Fibroblast of lung (primary cell): ENCODE results near the gene RAB9A. TPM values are rescaled to one million over a fixed set of nuclear protein-coding genes. Genes with fewer than 3 reads are reported as not detected.

Experiments used
- DNase-seq, 2 donors: peaks; one replicate each; pipeline versions ENCODE4 v3.0.0 to v3.0.0-alpha.2; 2010; ENCODE audit warnings: low read depth in 2 of 2
- H2AFZ ChIP-seq: 2 replicates; pipeline ENCODE4 v1.5.1; 2012; ENCODE audit warnings: low read length, control low read depth, inconsistent platforms
- H3K27ac ChIP-seq: 2 replicates; pipeline ENCODE4 v1.5.1; 2011; ENCODE audit warnings: low read length, control low read depth; ENCODE audit not compliant: insufficient read depth
- H3K27me3 ChIP-seq: 2 replicates; pipeline ENCODE4 v1.5.1; 2011; ENCODE audit warnings: mild to moderate bottlenecking, low read length; ENCODE audit not compliant: control insufficient read depth, insufficient read depth
- H3K36me3 ChIP-seq: 2 replicates; pipeline ENCODE4 v1.5.1; 2011; ENCODE audit warnings: low read length; ENCODE audit not compliant: control insufficient read depth, insufficient read depth
- H3K4me1 ChIP-seq: 2 replicates; pipeline ENCODE4 v1.5.1; 2011; ENCODE audit warnings: low read length; ENCODE audit not compliant: control insufficient read depth, insufficient read depth; ENCODE audit errors: extremely low read depth
- H3K4me2 ChIP-seq: 2 replicates; pipeline ENCODE4 v1.5.1; 2011; ENCODE audit warnings: low read length, control low read depth; ENCODE audit not compliant: insufficient read depth; ENCODE audit errors: extremely low read depth
- H3K4me3 ChIP-seq, 4 experiments: fragments of 200-600 bp in 1 of 4; sonication (generic) in 1 of 4; replicated peaks in 1 of 4; 2 replicates each; pipeline ENCODE4 v1.5.1; 2011 to 2016; ENCODE audit warnings: low read length in 4 of 4, low read depth in 3 of 4, mild to moderate bottlenecking in 3 of 4, control low read depth in 2 of 4, inconsistent platforms in 1 of 4, mixed read lengths in 1 of 4; ENCODE audit not compliant: insufficient read depth in 1 of 4; ENCODE audit errors: control extremely low read depth in 1 of 4
- H3K79me2 ChIP-seq: 2 replicates; pipeline ENCODE4 v1.5.1; 2012; ENCODE audit warnings: mild to moderate bottlenecking, low read length, inconsistent platforms; ENCODE audit not compliant: control insufficient read depth, insufficient read depth
- H3K9ac ChIP-seq: 2 replicates; pipeline ENCODE4 v1.5.1; 2011; ENCODE audit warnings: mild to moderate bottlenecking, low read length, control low read depth; ENCODE audit not compliant: insufficient read depth
- H3K9me3 ChIP-seq: 2 replicates; pipeline ENCODE4 v1.5.1; 2012; ENCODE audit warnings: low read depth, low read length; ENCODE audit not compliant: control insufficient read depth, insufficient read depth
- H4K20me1 ChIP-seq: 2 replicates; pipeline ENCODE4 v1.5.1; 2011; ENCODE audit warnings: low read length; ENCODE audit not compliant: control insufficient read depth, insufficient read depth; ENCODE audit errors: extremely low read depth
- CTCF ChIP-seq, 2 donors: IDR thresholded peaks in 1 of 2; conservative IDR thresholded peaks in 1 of 2; 1 replicate in 1 of 2; 2 replicates in 1 of 2; pipeline ENCODE4 v1.5.1; 2011 to 2012; ENCODE audit warnings: low read length in 2 of 2, control low read depth in 1 of 2, inconsistent platforms in 1 of 2, low read depth in 1 of 2, mild to moderate bottlenecking in 1 of 2
- EZH2 ChIP-seq: IDR thresholded peaks from 2 replicates; pipeline ENCODE4 v1.5.1; 2012; ENCODE audit warnings: low read length, control low read depth, mild to moderate bottlenecking; ENCODE audit errors: missing control alignments
- polyA plus RNA-seq, 2 donors: library from polyadenylated mRNA; depleted of rRNA in 1 of 2; stranded (reverse) in 1 of 2; unstranded in 1 of 2; fragments of >200 nt; gene quantifications; 2 replicates each; pipeline ENCODE4 v1.2.1, GENCODE V29; 2011 to 2012; ENCODE audit warnings: missing spikeins in 1 of 2
- total RNA-seq: library from RNA; depleted of rRNA; stranded (reverse); fragments of >200 nt; gene quantifications from 2 replicates; pipeline ENCODE4 v1.2.1, GENCODE V29; 2014

Gene RAB9A
- total and polyA plus RNA-seq, 2 donors (not counting 1 experiment from before 2014, with no cell fraction given): 40.3 to 44.2 TPM

GRCh38 chrX:13693341-13693961, 4.5 kb downstream of the RAB9A start:
- TF ChIP-seq CTCF (conservative IDR thresholded peaks at IDR 0.05 in 1 of 2, IDR thresholded peaks at IDR 0.05 in 1 of 2; ENCODE audit: low read depth in 1 of 2, low read length in 2 of 2): no peak
- no peak for TF ChIP-seq EZH2
- no peaks in the 10 kb centered on the region for H3K4me1 ChIP-seq
- no peak overlapping the region for H3K9ac ChIP-seq
- peaks cover 65% of the 10 kb centered on the region for H3K79me2 ChIP-seq
- no peak overlapping the region for H3K27ac ChIP-seq
- no peak overlapping the region for H3K4me3 ChIP-seq
- no peaks in the 10 kb centered on the region for H3K36me3 ChIP-seq
- DNase-seq: no peak
- H2AFZ ChIP-seq: no peak overlapping the region
- peaks cover 3% of the 10 kb centered on the region for H4K20me1 ChIP-seq
- H3K4me2 ChIP-seq: no peak overlapping the region
- no peaks in the 10 kb centered on the region for H3K27me3 ChIP-seq
- H3K9me3 ChIP-seq: no peaks in the 10 kb centered on the region

- peak in 1 of 2 donors; percentile 30 for DNase-seq
- Histone ChIP-seq H3K9ac (no peak overlapping the region), H3K27ac (no peak overlapping the region), H2AFZ (no peak overlapping the region), H3K4me3 (no peak overlapping the region), H3K27me3 (no peaks in the 10 kb centered on the region), H3K4me1 (no peaks in the 10 kb centered on the region), H4K20me1 (peaks cover 3% of the 10 kb centered on the region), H3K79me2 (peaks cover 66% of the 10 kb centered on the region), H3K4me2 (no peak overlapping the region), H3K36me3 (no peaks in the 10 kb centered on the region), H3K9me3 (no peaks in the 10 kb centered on the region)
- no peak for TF ChIP-seq CTCF (conservative IDR thresholded peaks at IDR 0.05 in 1 of 2, IDR thresholded peaks at IDR 0.05 in 1 of 2; ENCODE audit: low read depth in 1 of 2, low read length in 2 of 2)
- TF ChIP-seq EZH2: no peak
Observed at GRCh38 chrX:13694359-13694758, 5.4 kb downstream of the RAB9A start.

- Histone ChIP-seq H3K9me3 (no peaks in the 10 kb centered on the region), H3K27me3 (no peaks in the 10 kb centered on the region), H2AFZ (no peak overlapping the region), H4K20me1 (peaks cover 3% of the 10 kb centered on the region), H3K4me1 (no peaks in the 10 kb centered on the region), H3K9ac (no peak overlapping the region), H3K27ac (no peak overlapping the region), H3K4me2 (no peak overlapping the region), H3K36me3 (no peaks in the 10 kb centered on the region), H3K79me2 (peaks cover 63% of the 10 kb centered on the region), H3K4me3 (no peak overlapping the region)
- no peak for DNase-seq
- no peak for TF ChIP-seq CTCF (conservative IDR thresholded peaks at IDR 0.05 in 1 of 2, IDR thresholded peaks at IDR 0.05 in 1 of 2; ENCODE audit: low read depth in 1 of 2, low read length in 2 of 2)
- TF ChIP-seq EZH2: no peak
Observed at GRCh38 chrX:13694983-13695382, 6.1 kb downstream of the RAB9A start.
